ENCODE results near the gene TTK.

- TF ChIP-seq, protein P1, sequence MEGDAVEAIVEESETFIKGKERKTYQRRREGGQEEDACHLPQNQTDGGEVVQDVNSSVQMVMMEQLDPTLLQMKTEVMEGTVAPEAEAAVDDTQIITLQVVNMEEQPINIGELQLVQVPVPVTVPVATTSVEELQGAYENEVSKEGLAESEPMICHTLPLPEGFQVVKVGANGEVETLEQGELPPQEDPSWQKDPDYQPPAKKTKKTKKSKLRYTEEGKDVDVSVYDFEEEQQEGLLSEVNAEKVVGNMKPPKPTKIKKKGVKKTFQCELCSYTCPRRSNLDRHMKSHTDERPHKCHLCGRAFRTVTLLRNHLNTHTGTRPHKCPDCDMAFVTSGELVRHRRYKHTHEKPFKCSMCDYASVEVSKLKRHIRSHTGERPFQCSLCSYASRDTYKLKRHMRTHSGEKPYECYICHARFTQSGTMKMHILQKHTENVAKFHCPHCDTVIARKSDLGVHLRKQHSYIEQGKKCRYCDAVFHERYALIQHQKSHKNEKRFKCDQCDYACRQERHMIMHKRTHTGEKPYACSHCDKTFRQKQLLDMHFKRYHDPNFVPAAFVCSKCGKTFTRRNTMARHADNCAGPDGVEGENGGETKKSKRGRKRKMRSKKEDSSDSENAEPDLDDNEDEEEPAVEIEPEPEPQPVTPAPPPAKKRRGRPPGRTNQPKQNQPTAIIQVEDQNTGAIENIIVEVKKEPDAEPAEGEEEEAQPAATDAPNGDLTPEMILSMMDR (IDR thresholded peaks at IDR 0.05 in 8 of 11, conservative IDR thresholded peaks at IDR 0.05 in 3 of 11), result no peak
- TF ChIP-seq POLR2A (IDR thresholded peaks at IDR 0.05), result no peak
Measured at GRCh38 chr6:79967178-79967577, 37.3 kb upstream of the TTK start.

Measured in spleen (tissue), 7 donors.